K562 (cell line): ENCODE results near the gene RAD23B. TPM values are rescaled to one million over a fixed set of nuclear protein-coding genes. Genes with fewer than 3 reads are reported as not detected.

ENCODE experiments used
- MAFF ChIP-seq: IDR thresholded peaks from 2 replicates; pipeline ENCODE4 v1.6.1; 2012; ENCODE audit warnings: low read length, improper control_type of control experiment
- NFIX ChIP-seq: fragments of 250-450 bp; sonication (Bioruptor Pico); IDR thresholded peaks from 2 replicates; pipeline ENCODE4 v1.4.0; 2020; ENCODE audit warnings: low read depth, mild to moderate bottlenecking, moderate library complexity
- TARDBP ChIP-seq: fragments of 450-650 bp; IDR thresholded peaks from 2 replicates; pipeline ENCODE4 v1.6.1; 2016
- ZNF311 ChIP-seq: fragments of 250-450 bp; sonication (Bioruptor Pico); IDR thresholded peaks from 2 replicates; pipeline ENCODE4 v1.4.0; 2020; ENCODE audit warnings: mild to moderate bottlenecking, moderate library complexity
- polyA plus RNA-seq, 8 experiments: library from polyadenylated mRNA; depleted of rRNA in 4 of 8; stranded (reverse) in 5 of 8; unstranded in 3 of 8; fragments of >200 nt; fragmentation: Nextera tagmentation in 2 of 8; fragmentation: Illumina TruSeq in 1 of 8; extraction: Ambion mirVana in 2 of 8; extraction: Trizol in 1 of 8; gene quantifications; 2 replicates each; pipeline versions ENCODE4 v1.2.1 to v1.2.3, GENCODE V29; 2011 to 2014; ENCODE audit warnings: inconsistent platforms in 1 of 8, missing spikeins in 1 of 8
- total RNA-seq, 7 experiments: library from RNA; depleted of rRNA in 6 of 7; stranded (reverse); fragments of >200 nt in 6 of 7; fragmentation: Illumina TruSeq in 2 of 7; extraction: Trizol in 2 of 7; gene quantifications; 2 replicates each; pipeline versions ENCODE4 v1.2.1 to v1.2.3, GENCODE V29; 2011 to 2021; ENCODE audit warnings: low replicate concordance in 1 of 7
- TF ChIP-seq, protein P1 (sequence below): sonication (generic); formaldehyde crosslinking; IDR thresholded peaks from 2 replicates; pipeline ENCODE4 v1.8.1; 2022; ENCODE audit warnings: missing genetic modification reagents
- TF ChIP-seq, protein P2 (sequence below): fragments of 200-600 bp; sonication (generic); IDR thresholded peaks from one replicate; pipeline ENCODE4 v1.6.1; 2012; ENCODE audit warnings: mild to moderate bottlenecking, low read depth, low read length, inconsistent platforms
- TF ChIP-seq, protein P3 (sequence below): IDR thresholded peaks from 2 replicates; pipeline ENCODE4 v1.6.1; 2016; ENCODE audit warnings: missing genetic modification characterization, missing compliant biosample characterization
- TF ChIP-seq, protein P4 (sequence below): IDR thresholded peaks from 2 replicates; pipeline ENCODE4 v1.6.1; 2011; ENCODE audit warnings: borderline replicate concordance, low read depth, mild to moderate bottlenecking, moderate library complexity, low read length; ENCODE audit not compliant: insufficient read depth, poor library complexity, severe bottlenecking

Gene RAD23B
- total and polyA plus RNA-seq, 9 of the 15 experiments (the other 6 are each of a cell fraction or from before 2014, with no cell fraction given) = 14.5 to 184 (median 114) TPM

DNA sequence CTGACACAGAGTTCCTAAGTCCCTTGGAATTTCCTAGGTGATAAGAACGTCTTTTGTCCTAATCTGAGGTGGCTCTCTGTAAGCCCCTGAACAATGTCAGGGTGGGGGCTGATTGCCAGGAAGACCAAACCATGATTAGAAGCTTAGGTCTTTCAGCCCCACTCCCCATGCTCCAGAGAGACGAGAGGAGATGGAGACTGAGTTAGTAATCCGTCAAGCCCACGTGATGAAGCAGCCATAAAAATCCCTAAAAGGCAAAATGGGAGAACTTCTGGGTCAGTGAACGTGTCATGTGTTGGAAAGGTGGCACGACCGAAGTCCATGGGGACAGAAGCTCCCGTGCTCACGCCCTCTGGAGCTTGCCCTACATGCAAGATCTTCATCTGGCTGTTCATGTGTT, 85.6 kb downstream of the RAD23B start (continued):
- TF ChIP-seq, protein P1, sequence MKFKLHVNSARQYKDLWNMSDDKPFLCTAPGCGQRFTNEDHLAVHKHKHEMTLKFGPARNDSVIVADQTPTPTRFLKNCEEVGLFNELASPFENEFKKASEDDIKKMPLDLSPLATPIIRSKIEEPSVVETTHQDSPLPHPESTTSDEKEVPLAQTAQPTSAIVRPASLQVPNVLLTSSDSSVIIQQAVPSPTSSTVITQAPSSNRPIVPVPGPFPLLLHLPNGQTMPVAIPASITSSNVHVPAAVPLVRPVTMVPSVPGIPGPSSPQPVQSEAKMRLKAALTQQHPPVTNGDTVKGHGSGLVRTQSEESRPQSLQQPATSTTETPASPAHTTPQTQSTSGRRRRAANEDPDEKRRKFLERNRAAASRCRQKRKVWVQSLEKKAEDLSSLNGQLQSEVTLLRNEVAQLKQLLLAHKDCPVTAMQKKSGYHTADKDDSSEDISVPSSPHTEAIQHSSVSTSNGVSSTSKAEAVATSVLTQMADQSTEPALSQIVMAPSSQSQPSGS (CRISPR knock-in tag) = no peak
- TF ChIP-seq ZNF311 = no peak
- TF ChIP-seq, protein P2, sequence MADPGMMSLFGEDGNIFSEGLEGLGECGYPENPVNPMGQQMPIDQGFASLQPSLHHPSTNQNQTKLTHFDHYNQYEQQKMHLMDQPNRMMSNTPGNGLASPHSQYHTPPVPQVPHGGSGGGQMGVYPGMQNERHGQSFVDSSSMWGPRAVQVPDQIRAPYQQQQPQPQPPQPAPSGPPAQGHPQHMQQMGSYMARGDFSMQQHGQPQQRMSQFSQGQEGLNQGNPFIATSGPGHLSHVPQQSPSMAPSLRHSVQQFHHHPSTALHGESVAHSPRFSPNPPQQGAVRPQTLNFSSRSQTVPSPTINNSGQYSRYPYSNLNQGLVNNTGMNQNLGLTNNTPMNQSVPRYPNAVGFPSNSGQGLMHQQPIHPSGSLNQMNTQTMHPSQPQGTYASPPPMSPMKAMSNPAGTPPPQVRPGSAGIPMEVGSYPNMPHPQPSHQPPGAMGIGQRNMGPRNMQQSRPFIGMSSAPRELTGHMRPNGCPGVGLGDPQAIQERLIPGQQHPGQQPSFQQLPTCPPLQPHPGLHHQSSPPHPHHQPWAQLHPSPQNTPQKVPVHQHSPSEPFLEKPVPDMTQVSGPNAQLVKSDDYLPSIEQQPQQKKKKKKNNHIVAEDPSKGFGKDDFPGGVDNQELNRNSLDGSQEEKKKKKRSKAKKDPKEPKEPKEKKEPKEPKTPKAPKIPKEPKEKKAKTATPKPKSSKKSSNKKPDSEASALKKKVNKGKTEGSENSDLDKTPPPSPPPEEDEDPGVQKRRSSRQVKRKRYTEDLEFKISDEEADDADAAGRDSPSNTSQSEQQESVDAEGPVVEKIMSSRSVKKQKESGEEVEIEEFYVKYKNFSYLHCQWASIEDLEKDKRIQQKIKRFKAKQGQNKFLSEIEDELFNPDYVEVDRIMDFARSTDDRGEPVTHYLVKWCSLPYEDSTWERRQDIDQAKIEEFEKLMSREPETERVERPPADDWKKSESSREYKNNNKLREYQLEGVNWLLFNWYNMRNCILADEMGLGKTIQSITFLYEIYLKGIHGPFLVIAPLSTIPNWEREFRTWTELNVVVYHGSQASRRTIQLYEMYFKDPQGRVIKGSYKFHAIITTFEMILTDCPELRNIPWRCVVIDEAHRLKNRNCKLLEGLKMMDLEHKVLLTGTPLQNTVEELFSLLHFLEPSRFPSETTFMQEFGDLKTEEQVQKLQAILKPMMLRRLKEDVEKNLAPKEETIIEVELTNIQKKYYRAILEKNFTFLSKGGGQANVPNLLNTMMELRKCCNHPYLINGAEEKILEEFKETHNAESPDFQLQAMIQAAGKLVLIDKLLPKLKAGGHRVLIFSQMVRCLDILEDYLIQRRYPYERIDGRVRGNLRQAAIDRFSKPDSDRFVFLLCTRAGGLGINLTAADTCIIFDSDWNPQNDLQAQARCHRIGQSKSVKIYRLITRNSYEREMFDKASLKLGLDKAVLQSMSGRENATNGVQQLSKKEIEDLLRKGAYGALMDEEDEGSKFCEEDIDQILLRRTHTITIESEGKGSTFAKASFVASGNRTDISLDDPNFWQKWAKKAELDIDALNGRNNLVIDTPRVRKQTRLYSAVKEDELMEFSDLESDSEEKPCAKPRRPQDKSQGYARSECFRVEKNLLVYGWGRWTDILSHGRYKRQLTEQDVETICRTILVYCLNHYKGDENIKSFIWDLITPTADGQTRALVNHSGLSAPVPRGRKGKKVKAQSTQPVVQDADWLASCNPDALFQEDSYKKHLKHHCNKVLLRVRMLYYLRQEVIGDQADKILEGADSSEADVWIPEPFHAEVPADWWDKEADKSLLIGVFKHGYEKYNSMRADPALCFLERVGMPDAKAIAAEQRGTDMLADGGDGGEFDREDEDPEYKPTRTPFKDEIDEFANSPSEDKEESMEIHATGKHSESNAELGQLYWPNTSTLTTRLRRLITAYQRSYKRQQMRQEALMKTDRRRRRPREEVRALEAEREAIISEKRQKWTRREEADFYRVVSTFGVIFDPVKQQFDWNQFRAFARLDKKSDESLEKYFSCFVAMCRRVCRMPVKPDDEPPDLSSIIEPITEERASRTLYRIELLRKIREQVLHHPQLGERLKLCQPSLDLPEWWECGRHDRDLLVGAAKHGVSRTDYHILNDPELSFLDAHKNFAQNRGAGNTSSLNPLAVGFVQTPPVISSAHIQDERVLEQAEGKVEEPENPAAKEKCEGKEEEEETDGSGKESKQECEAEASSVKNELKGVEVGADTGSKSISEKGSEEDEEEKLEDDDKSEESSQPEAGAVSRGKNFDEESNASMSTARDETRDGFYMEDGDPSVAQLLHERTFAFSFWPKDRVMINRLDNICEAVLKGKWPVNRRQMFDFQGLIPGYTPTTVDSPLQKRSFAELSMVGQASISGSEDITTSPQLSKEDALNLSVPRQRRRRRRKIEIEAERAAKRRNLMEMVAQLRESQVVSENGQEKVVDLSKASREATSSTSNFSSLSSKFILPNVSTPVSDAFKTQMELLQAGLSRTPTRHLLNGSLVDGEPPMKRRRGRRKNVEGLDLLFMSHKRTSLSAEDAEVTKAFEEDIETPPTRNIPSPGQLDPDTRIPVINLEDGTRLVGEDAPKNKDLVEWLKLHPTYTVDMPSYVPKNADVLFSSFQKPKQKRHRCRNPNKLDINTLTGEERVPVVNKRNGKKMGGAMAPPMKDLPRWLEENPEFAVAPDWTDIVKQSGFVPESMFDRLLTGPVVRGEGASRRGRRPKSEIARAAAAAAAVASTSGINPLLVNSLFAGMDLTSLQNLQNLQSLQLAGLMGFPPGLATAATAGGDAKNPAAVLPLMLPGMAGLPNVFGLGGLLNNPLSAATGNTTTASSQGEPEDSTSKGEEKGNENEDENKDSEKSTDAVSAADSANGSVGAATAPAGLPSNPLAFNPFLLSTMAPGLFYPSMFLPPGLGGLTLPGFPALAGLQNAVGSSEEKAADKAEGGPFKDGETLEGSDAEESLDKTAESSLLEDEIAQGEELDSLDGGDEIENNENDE = no peak
- TF ChIP-seq MAFF = no peak
- no peak for TF ChIP-seq NFIX (CRISPR knock-in tag)
- TF ChIP-seq, protein P3, sequence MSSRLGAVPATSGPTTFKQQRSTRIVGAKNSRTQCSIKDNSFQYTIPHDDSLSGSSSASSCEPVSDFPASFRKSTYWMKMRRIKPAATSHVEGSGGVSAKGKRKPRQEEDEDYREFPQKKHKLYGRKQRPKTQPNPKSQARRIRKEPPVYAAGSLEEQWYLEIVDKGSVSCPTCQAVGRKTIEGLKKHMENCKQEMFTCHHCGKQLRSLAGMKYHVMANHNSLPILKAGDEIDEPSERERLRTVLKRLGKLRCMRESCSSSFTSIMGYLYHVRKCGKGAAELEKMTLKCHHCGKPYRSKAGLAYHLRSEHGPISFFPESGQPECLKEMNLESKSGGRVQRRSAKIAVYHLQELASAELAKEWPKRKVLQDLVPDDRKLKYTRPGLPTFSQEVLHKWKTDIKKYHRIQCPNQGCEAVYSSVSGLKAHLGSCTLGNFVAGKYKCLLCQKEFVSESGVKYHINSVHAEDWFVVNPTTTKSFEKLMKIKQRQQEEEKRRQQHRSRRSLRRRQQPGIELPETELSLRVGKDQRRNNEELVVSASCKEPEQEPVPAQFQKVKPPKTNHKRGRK (tag) = no peak
- no peak for TF ChIP-seq TARDBP
- TF ChIP-seq, protein P4, sequence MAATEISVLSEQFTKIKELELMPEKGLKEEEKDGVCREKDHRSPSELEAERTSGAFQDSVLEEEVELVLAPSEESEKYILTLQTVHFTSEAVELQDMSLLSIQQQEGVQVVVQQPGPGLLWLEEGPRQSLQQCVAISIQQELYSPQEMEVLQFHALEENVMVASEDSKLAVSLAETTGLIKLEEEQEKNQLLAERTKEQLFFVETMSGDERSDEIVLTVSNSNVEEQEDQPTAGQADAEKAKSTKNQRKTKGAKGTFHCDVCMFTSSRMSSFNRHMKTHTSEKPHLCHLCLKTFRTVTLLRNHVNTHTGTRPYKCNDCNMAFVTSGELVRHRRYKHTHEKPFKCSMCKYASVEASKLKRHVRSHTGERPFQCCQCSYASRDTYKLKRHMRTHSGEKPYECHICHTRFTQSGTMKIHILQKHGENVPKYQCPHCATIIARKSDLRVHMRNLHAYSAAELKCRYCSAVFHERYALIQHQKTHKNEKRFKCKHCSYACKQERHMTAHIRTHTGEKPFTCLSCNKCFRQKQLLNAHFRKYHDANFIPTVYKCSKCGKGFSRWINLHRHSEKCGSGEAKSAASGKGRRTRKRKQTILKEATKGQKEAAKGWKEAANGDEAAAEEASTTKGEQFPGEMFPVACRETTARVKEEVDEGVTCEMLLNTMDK = no peak
